Activated T-cell treated with anti-CD3 and anti-CD28 coated beads, Interleukin-2, amount 50 U/mL, for 72 hours (primary cell): ENCODE data around the gene ERO1B. TPM values are rescaled to one million over a fixed set of nuclear protein-coding genes. Genes with fewer than 3 reads are reported as not detected.

Experiments used
- ATAC-seq, 2 donors: fragments of 150-1000 bp; cut with Tn5 transposase; replicated peaks in 1 of 2; 2 replicates each; pipeline ENCODE4 v1.10.0; 2021; ENCODE audit warnings: moderate library complexity in 2 of 2, mild to moderate bottlenecking in 1 of 2
- DNase-seq, 2 donors: peaks; one replicate each; pipeline ENCODE4 v3.0.0; 2021 to 2022; ENCODE audit warnings: mixed read lengths in 1 of 2
- H3K27ac Mint-ChIP-seq: one replicate; pipeline ENCODE4 v1.8.0; 2022; ENCODE audit warnings: mild to moderate bottlenecking, moderate library complexity, mixed read lengths
- H3K27me3 Mint-ChIP-seq: one replicate; pipeline ENCODE4 v1.8.0; 2022; ENCODE audit warnings: low read depth, mixed read lengths
- H3K36me3 Mint-ChIP-seq, 2 donors: one replicate each; pipeline ENCODE4 v1.8.0; 2022; ENCODE audit warnings: mixed read lengths in 2 of 2, mild to moderate bottlenecking in 1 of 2; ENCODE audit not compliant: insufficient read depth in 2 of 2
- H3K4me1 Mint-ChIP-seq: one replicate; pipeline ENCODE4 v1.8.0; 2022; ENCODE audit warnings: low read depth, mixed read lengths
- H3K4me3 Mint-ChIP-seq, 2 donors: one replicate each; pipeline ENCODE4 v1.8.0; 2022; ENCODE audit warnings: mild to moderate bottlenecking in 2 of 2, mixed read lengths in 2 of 2, moderate library complexity in 2 of 2
- H3K9me3 Mint-ChIP-seq, 2 donors: one replicate each; pipeline ENCODE4 v1.8.0; 2022; ENCODE audit warnings: mixed read lengths in 2 of 2
- total RNA-seq, 2 donors: library from RNA; stranded (reverse); gene quantifications; one replicate each; pipeline ENCODE4 v1.2.3, GENCODE V29; 2022

The ERO1B gene
- total RNA-seq, 2 donors from 2014 or later = 2.2 to 5.9 TPM

- H3K27ac Mint-ChIP-seq = no peak overlapping the region
- H3K36me3 Mint-ChIP-seq = no peaks in the 10 kb centered on the region
- no peak for DNase-seq
- no peaks in the 10 kb centered on the region for H3K27me3 Mint-ChIP-seq
- ATAC-seq = no peak
- no peaks in the 10 kb centered on the region for H3K4me1 Mint-ChIP-seq
- H3K9me3 Mint-ChIP-seq = no peaks in the 10 kb centered on the region
- H3K4me3 Mint-ChIP-seq = no peak overlapping the region
Observed at GRCh38 chr1:236313427-236313826, 31.7 kb upstream of the ERO1B start.

- Mint-ChIP-seq H3K36me3 (no peaks in the 10 kb centered on the region), H3K27me3 (no peaks in the 10 kb centered on the region), H3K4me3 (no peak overlapping the region), H3K4me1 (no peaks in the 10 kb centered on the region), H3K27ac (no peak overlapping the region), H3K9me3 (no peaks in the 10 kb centered on the region)
- DNase-seq (no peak), ATAC-seq (no peak)
Observed at GRCh38 chr1:236311040-236311439, 29.3 kb upstream of the ERO1B start.

GRCh38 chr1:236308827-236309226 lies 27.1 kb upstream of the ERO1B start:
- no peak for DNase-seq
- Mint-ChIP-seq H3K36me3 (no peaks in the 10 kb centered on the region), H3K27me3 (no peaks in the 10 kb centered on the region), H3K27ac (no peak overlapping the region), H3K9me3 (no peaks in the 10 kb centered on the region), H3K4me3 (no peak overlapping the region), H3K4me1 (no peaks in the 10 kb centered on the region)
- ATAC-seq = no peak

GRCh38 chr1:236307435-236307834 lies 25.7 kb upstream of the ERO1B start:
- H3K27ac Mint-ChIP-seq = no peak overlapping the region
- ATAC-seq (no peak), DNase-seq (no peak)
- no peak overlapping the region for H3K4me3 Mint-ChIP-seq
- no peaks in the 10 kb centered on the region for H3K36me3 Mint-ChIP-seq
- peaks cover 6% of the 10 kb centered on the region for H3K4me1 Mint-ChIP-seq
- H3K9me3 Mint-ChIP-seq = no peaks in the 10 kb centered on the region
- H3K27me3 Mint-ChIP-seq = no peaks in the 10 kb centered on the region

GRCh38 chr1:236304682-236305081 lies 22.9 kb upstream of the ERO1B start:
- ATAC-seq (no peak), DNase-seq (no peak)
- H3K4me1 Mint-ChIP-seq = peaks cover 6% of the 10 kb centered on the region
- no peak overlapping the region for H3K4me3 Mint-ChIP-seq
- no peaks in the 10 kb centered on the region for H3K36me3 Mint-ChIP-seq
- no peaks in the 10 kb centered on the region for H3K27me3 Mint-ChIP-seq
- no peaks in the 10 kb centered on the region for H3K9me3 Mint-ChIP-seq
- no peak overlapping the region for H3K27ac Mint-ChIP-seq

- no peak overlapping the region for H3K4me3 Mint-ChIP-seq
- H3K9me3 Mint-ChIP-seq = no peaks in the 10 kb centered on the region
- no peak overlapping the region for H3K27ac Mint-ChIP-seq
- peaks cover 6% of the 10 kb centered on the region for H3K4me1 Mint-ChIP-seq
- peak; percentile 7 to 18 for DNase-seq
- ATAC-seq = peak; percentile 62 to 66
- no peaks in the 10 kb centered on the region for H3K36me3 Mint-ChIP-seq
- H3K27me3 Mint-ChIP-seq = no peaks in the 10 kb centered on the region
Observed at GRCh38 chr1:236303675-236304074, 21.9 kb upstream of the ERO1B start.

GRCh38 chr1:236302941-236303340 lies 21.2 kb upstream of the ERO1B start:
- H3K9me3 Mint-ChIP-seq = no peaks in the 10 kb centered on the region
- no peaks in the 10 kb centered on the region for H3K36me3 Mint-ChIP-seq
- H3K4me1 Mint-ChIP-seq = peaks cover 6% of the 10 kb centered on the region
- ATAC-seq = peak; percentile 22 to 71
- H3K27me3 Mint-ChIP-seq = no peaks in the 10 kb centered on the region
- no peak for DNase-seq
- H3K27ac Mint-ChIP-seq = no peak overlapping the region
- H3K4me3 Mint-ChIP-seq = no peak overlapping the region

- Mint-ChIP-seq H3K36me3 (no peaks in the 10 kb centered on the region), H3K9me3 (no peaks in the 10 kb centered on the region), H3K4me1 (peaks cover 6% of the 10 kb centered on the region), H3K4me3 (no peak overlapping the region), H3K27me3 (no peaks in the 10 kb centered on the region), H3K27ac (no peak overlapping the region)
- no peak for DNase-seq
- no peak for ATAC-seq
Observed at GRCh38 chr1:236301958-236302335, 20.2 kb upstream of the ERO1B start.

- no peak for ATAC-seq
- no peaks in the 10 kb centered on the region for H3K36me3 Mint-ChIP-seq
Observed at GRCh38 chr1:236301080-236301957, 19.6 kb upstream of the ERO1B start.

GRCh38 chr1:236297161-236297560 lies 15.4 kb upstream of the ERO1B start:
- no peak for DNase-seq
- no peak overlapping the region for H3K4me3 Mint-ChIP-seq
- no peak for ATAC-seq
- H3K27ac Mint-ChIP-seq = no peak overlapping the region
- H3K9me3 Mint-ChIP-seq = no peaks in the 10 kb centered on the region
- no peaks in the 10 kb centered on the region for H3K4me1 Mint-ChIP-seq
- H3K27me3 Mint-ChIP-seq = no peaks in the 10 kb centered on the region
- no peaks in the 10 kb centered on the region for H3K36me3 Mint-ChIP-seq

More at GRCh38 chr1:236301080-236301957, 19.6 kb upstream of the ERO1B start:
- Mint-ChIP-seq H3K4me3 (no peak overlapping the region), H3K4me1 (peaks cover 6% of the 10 kb centered on the region), H3K9me3 (no peaks in the 10 kb centered on the region), H3K27ac (no peak overlapping the region), H3K27me3 (no peaks in the 10 kb centered on the region)
- no peak for DNase-seq

- peaks cover 6% of the 10 kb centered on the region for H3K27me3 Mint-ChIP-seq
- H3K4me1 Mint-ChIP-seq = no peaks in the 10 kb centered on the region
- DNase-seq = no peak
- H3K27ac Mint-ChIP-seq = no peak overlapping the region
- no peak overlapping the region for H3K4me3 Mint-ChIP-seq
- H3K36me3 Mint-ChIP-seq = no peaks in the 10 kb centered on the region
- no peak for ATAC-seq
- no peaks in the 10 kb centered on the region for H3K9me3 Mint-ChIP-seq
Observed at GRCh38 chr1:236292425-236292824, 10.7 kb upstream of the ERO1B start.

GRCh38 chr1:236289492-236290131 lies 7.9 kb upstream of the ERO1B start:
- H3K36me3 Mint-ChIP-seq = no peaks in the 10 kb centered on the region
- DNase-seq (no peak), ATAC-seq (no peak)
- no peaks in the 10 kb centered on the region for H3K9me3 Mint-ChIP-seq
- peaks cover 6% of the 10 kb centered on the region for H3K27me3 Mint-ChIP-seq
- no peak overlapping the region for H3K4me3 Mint-ChIP-seq
- peaks cover 10% of the 10 kb centered on the region for H3K4me1 Mint-ChIP-seq
- no peak overlapping the region for H3K27ac Mint-ChIP-seq

- Mint-ChIP-seq H3K9me3 (no peaks in the 10 kb centered on the region), H3K4me1 (peaks cover 20% of the 10 kb centered on the region), H3K27ac (no peak overlapping the region), H3K4me3 (no peak overlapping the region), H3K36me3 (peaks cover 0 to 2% of the 10 kb centered on the region in 2 donors), H3K27me3 (peaks cover 10% of the 10 kb centered on the region)
- DNase-seq (no peak), ATAC-seq (no peak)
Observed at GRCh38 chr1:236288620-236288976, 6.8 kb upstream of the ERO1B start.
